ENCODE results near the gene IQSEC2. TPM values are rescaled to one million over a fixed set of nuclear protein-coding genes. Genes with fewer than 3 reads are reported as not detected.

The IQSEC2 gene
- polyA plus RNA-seq, 3 donors: 15.0 to 20.5 (median 18.9) TPM

GRCh38 chrX:53308836-53309235 lies 27.5 kb upstream of the IQSEC2 start:
- DNase-seq: no peak

- DNase-seq: no peak
Observed at GRCh38 chrX:53305996-53306937, 24.9 kb upstream of the IQSEC2 start.

GRCh38 chrX:53305219-53305995 lies 24.0 kb upstream of the IQSEC2 start:
- DNase-seq: no peak

- DNase-seq: no peak
Observed at GRCh38 chrX:53303195-53303594, 21.8 kb upstream of the IQSEC2 start.

GRCh38 chrX:53300157-53300556 lies 18.8 kb upstream of the IQSEC2 start:
- DNase-seq: no peak

- no peak for DNase-seq
Observed at GRCh38 chrX:53294024-53294648, 12.8 kb upstream of the IQSEC2 start.

GRCh38 chrX:53291596-53291995 lies 10.2 kb upstream of the IQSEC2 start:
- DNase-seq: no peak

- no peak for DNase-seq
Observed at GRCh38 chrX:53290441-53291041, 9.2 kb upstream of the IQSEC2 start.

- DNase-seq: peak; percentile 22
Observed at GRCh38 chrX:53288189-53288588, 6.8 kb upstream of the IQSEC2 start.

GRCh38 chrX:53287493-53288138 lies 6.2 kb upstream of the IQSEC2 start:
- no peak for DNase-seq

- DNase-seq: no peak
Observed at GRCh38 chrX:53286171-53286570, 4.8 kb upstream of the IQSEC2 start.

- no peak for DNase-seq
Observed at GRCh38 chrX:53285591-53285990, 4.2 kb upstream of the IQSEC2 start.

GRCh38 chrX:53284684-53285447 lies 3.5 kb upstream of the IQSEC2 start:
- DNase-seq: peak; percentile 36

GRCh38 chrX:53283567-53283966 lies 2.2 kb upstream of the IQSEC2 start:
- no peak for DNase-seq

GRCh38 chrX:53283099-53283498 lies 1.7 kb upstream of the IQSEC2 start:
- DNase-seq: no peak

- DNase-seq: no peak
Observed at GRCh38 chrX:53281963-53282695, 745 bp upstream of the IQSEC2 start.

GRCh38 chrX:53280331-53281320 lies 758 bp downstream of the IQSEC2 start:
- no peak for DNase-seq
